Spleen (tissue), 11 donors: ENCODE results near the gene EFNB2. TPM values are rescaled to one million over a fixed set of nuclear protein-coding genes. Genes with fewer than 3 reads are reported as not detected.

Experiments used
- DNase-seq: peaks from one replicate; pipeline ENCODE4 v3.0.0-alpha.2; 2020
- H3K27ac ChIP-seq, 8 donors: fragments of 200-600 bp; sonication (generic) in 7 of 8; 1 replicate in 4 of 8; 2 replicates in 4 of 8; pipeline versions ENCODE4 v1.5.0 to v1.8.0; 2016 to 2021; ENCODE audit warnings: inconsistent platforms in 4 of 8, mild to moderate bottlenecking in 4 of 8, moderate library complexity in 1 of 8
- H3K27me3 ChIP-seq, 7 donors: fragments of 200-600 bp; sonication (generic) in 6 of 7; replicated peaks in 1 of 7; 1 replicate in 4 of 7; 2 replicates in 3 of 7; pipeline versions ENCODE4 v1.5.0 to v1.8.0; 2016 to 2021; ENCODE audit warnings: inconsistent platforms in 3 of 7, mild to moderate bottlenecking in 1 of 7
- H3K36me3 ChIP-seq, 6 donors: fragments of 200-600 bp; sonication (generic) in 5 of 6; 1 replicate in 4 of 6; 2 replicates in 2 of 6; pipeline versions ENCODE4 v1.5.0 to v1.8.0; 2016 to 2021; ENCODE audit warnings: inconsistent platforms in 2 of 6
- H3K4me1 ChIP-seq, 6 donors: fragments of 200-600 bp; sonication (generic) in 5 of 6; 1 replicate in 3 of 6; 2 replicates in 3 of 6; pipeline versions ENCODE4 v1.5.0 to v1.8.0; 2016 to 2021; ENCODE audit warnings: inconsistent platforms in 3 of 6
- H3K4me3 ChIP-seq, 8 donors: fragments of 200-600 bp; sonication (generic) in 7 of 8; 1 replicate in 4 of 8; 2 replicates in 4 of 8; pipeline versions ENCODE4 v1.5.0 to v1.8.0; 2016 to 2021; ENCODE audit warnings: inconsistent platforms in 4 of 8, mild to moderate bottlenecking in 4 of 8, moderate library complexity in 2 of 8
- H3K9me3 ChIP-seq, 8 donors: fragments of 200-600 bp; sonication (generic) in 7 of 8; 1 replicate in 4 of 8; 2 replicates in 4 of 8; pipeline versions ENCODE4 v1.5.0 to v1.8.0; 2016 to 2021; ENCODE audit warnings: inconsistent platforms in 4 of 8
- CTCF ChIP-seq, 11 experiments: fragments of 200-600 bp in 7 of 11; fragments of 450-650 bp in 4 of 11; sonication (generic) in 4 of 11; IDR thresholded peaks in 8 of 11; conservative IDR thresholded peaks in 3 of 11; 1 replicate in 7 of 11; 2 replicates in 4 of 11; pipeline versions ENCODE4 v1.4.0 to v1.8.0; 2016 to 2021; ENCODE audit warnings: antibody characterized with exemption in 11 of 11, inconsistent platforms in 4 of 11, mild to moderate bottlenecking in 1 of 11
- POLR2A ChIP-seq, 3 donors: fragments of 450-650 bp; IDR thresholded peaks; one replicate each; pipeline ENCODE4 v1.5.1; 2017; ENCODE audit warnings: antibody characterized with exemption in 3 of 3, mild to moderate bottlenecking in 1 of 3
- POLR2AphosphoS5 ChIP-seq, 3 donors: sonication (generic); formaldehyde crosslinking; IDR thresholded peaks; one replicate each; pipeline ENCODE4 v1.5.1; 2017; ENCODE audit warnings: antibody characterized with exemption in 3 of 3
- WGBS, 5 donors: extraction: QIAGEN DNeasy Blood & Tissue Kit in 3 of 5; methylation state at CpG; one replicate each; pipeline versions ENCODE4 v1.1.5 to v1.1.7; 2013 to 2018; 5-methylcytosine and 5-hydroxymethylcytosine counted together
- intact Hi-C: fragments of 100-400 bp; cut with DNase I; formaldehyde crosslinking; loops from one replicate; pipeline ENCODE4 v1.15.0; 2023; ENCODE audit warnings: low total_unique reads
- polyA plus RNA-seq, 3 donors: library from polyadenylated mRNA; stranded (reverse); fragments of 200-250 nt; gene quantifications; one replicate each; pipeline ENCODE4 v1.2.1, GENCODE V29; 2013
- total RNA-seq, 7 donors: library from RNA; depleted of rRNA in 3 of 7; stranded (reverse); fragments of >200 nt in 3 of 7; fragmentation: NEBNext Ultra II Directional in 4 of 7; extraction: Animal tissue kit (Norgen Biotek cat#: 25700) in 4 of 7; gene quantifications; one replicate each; pipeline versions ENCODE4 v1.1.0 to v1.2.1, GENCODE V29; 2016 to 2021
- donor health status: healthy with polysubstance abuse.
- donor health status: DM: no; HTN: no; CAD: no; lungs with moderate emphysema.
- donor health status: DM: no; HTN: no; CAD: no.
- donor health status: Bipolar disorder and iron deficiency.
- donor health status: healthy.
- donor health status: DM: no; HTN: no; CAD: no.
- donor health status: DM: yes; HTN: yes; CAD: no.

Gene EFNB2
- total and polyA plus RNA-seq, 10 donors = 2.9 to 22.9 (median 16.0) TPM

- no peak for DNase-seq
- Histone ChIP-seq H3K4me3 (no peak overlapping the region), H3K4me1 (peaks cover 0 to 37% (median 17%) of the 10 kb centered on the region in 6 donors), H3K27me3 (peaks cover 0 to 75% (median 0%) of the 10 kb centered on the region in 7 donors), H3K36me3 (peaks cover 0 to 16% (median 4%) of the 10 kb centered on the region in 6 donors), H3K9me3 (no peaks in the 10 kb centered on the region), H3K27ac (no peak overlapping the region)
- 86 to 92% (median 89%) methylated on average over 7 of the region's 7 CpGs for WGBS, 5 donors
- intact Hi-C loops = no loop called here
- no peak for TF ChIP-seq CTCF (IDR thresholded peaks at IDR 0.05 in 8 of 11, conservative IDR thresholded peaks at IDR 0.05 in 3 of 11)
- TF ChIP-seq POLR2AphosphoS5 (IDR thresholded peaks at IDR 0.05) = no peak
- TF ChIP-seq POLR2A (IDR thresholded peaks at IDR 0.05) = no peak
These were observed 45.5 kb downstream of the EFNB2 start for GRCh38 chr13:106489849-106490568.

- no peak overlapping the region for H3K4me3 ChIP-seq
- no peak overlapping the region for H3K27ac ChIP-seq
- peaks cover 0 to 32% (median 16%) of the 10 kb centered on the region in 6 donors for H3K4me1 ChIP-seq
- intact Hi-C loops = no loop called here
- H3K27me3 ChIP-seq = peaks cover 0 to 77% (median 0%) of the 10 kb centered on the region in 7 donors
- DNase-seq = no peak
- TF ChIP-seq POLR2AphosphoS5 (IDR thresholded peaks at IDR 0.05) (no peak), CTCF (IDR thresholded peaks at IDR 0.05 in 8 of 11, conservative IDR thresholded peaks at IDR 0.05 in 3 of 11) (no peak), POLR2A (IDR thresholded peaks at IDR 0.05) (no peak)
- WGBS, 5 donors = 88 to 96% (median 95%) methylated on average over 2 of the region's 2 CpGs
- H3K9me3 ChIP-seq = no peaks in the 10 kb centered on the region
- peaks cover 0 to 16% (median 4%) of the 10 kb centered on the region in 6 donors for H3K36me3 ChIP-seq
These were observed 46.8 kb downstream of the EFNB2 start for GRCh38 chr13:106488686-106489085.

- WGBS, 5 donors = 78 to 87% (median 84%) methylated on average over 8 of the region's 8 CpGs
These were observed 47.4 kb downstream of the EFNB2 start for GRCh38 chr13:106488076-106488475.

More at GRCh38 chr13:106488076-106488475, 47.4 kb downstream of the EFNB2 start:
- Histone ChIP-seq H3K9me3 (no peaks in the 10 kb centered on the region), H3K4me1 (peaks cover 0 to 26% (median 11%) of the 10 kb centered on the region in 6 donors), H3K27me3 (peaks cover 0 to 75% (median 0%) of the 10 kb centered on the region in 7 donors), H3K36me3 (peaks cover 0 to 13% (median 3%) of the 10 kb centered on the region in 6 donors), H3K27ac (no peak overlapping the region), H3K4me3 (no peak overlapping the region)
- TF ChIP-seq POLR2A (IDR thresholded peaks at IDR 0.05) (no peak), CTCF (IDR thresholded peaks at IDR 0.05 in 8 of 11, conservative IDR thresholded peaks at IDR 0.05 in 3 of 11) (no peak), POLR2AphosphoS5 (IDR thresholded peaks at IDR 0.05) (no peak)
- no peak for DNase-seq
- intact Hi-C loops = no loop called here
